Ectodermal cell (in vitro differentiated cells): Measurements from ENCODE around the gene STAC.
"Not testable (repeated sequence)": the region's sequence is repeated elsewhere in the genome, so short reads cannot be mapped to it uniquely, and the experiment has no call there.

Source experiments
- H3K27ac ChIP-seq: 2 replicates; pipeline ENCODE4 v1.7.0; 2013; ENCODE audit warnings: mild to moderate bottlenecking, low read depth, low read length; ENCODE audit not compliant: insufficient read depth, poor library complexity, severe bottlenecking
- H3K27me3 ChIP-seq: 2 replicates; pipeline ENCODE4 v1.7.0; 2013; ENCODE audit warnings: mild to moderate bottlenecking, low read length; ENCODE audit not compliant: insufficient read depth, control insufficient read depth, poor library complexity, severe bottlenecking
- H3K36me3 ChIP-seq: one replicate; pipeline ENCODE4 v1.7.0; 2013; ENCODE audit warnings: low read length; ENCODE audit not compliant: control insufficient read depth, insufficient read depth
- H3K4me1 ChIP-seq: one replicate; pipeline ENCODE4 v1.7.0; 2013; ENCODE audit warnings: low read length; ENCODE audit not compliant: control insufficient read depth, insufficient read depth
- H3K4me3 ChIP-seq: 2 replicates; pipeline ENCODE4 v1.7.0; 2013; ENCODE audit warnings: low read depth, low read length, control low read depth; ENCODE audit not compliant: insufficient read depth
- H3K9me3 ChIP-seq: 2 replicates; pipeline ENCODE4 v1.7.0; 2013; ENCODE audit warnings: mild to moderate bottlenecking, low read length, moderate library complexity; ENCODE audit not compliant: control insufficient read depth
- WGBS, 2 experiments: methylation state at CpG; one replicate each; pipeline ENCODE4 v1.1.7; 2013; ENCODE audit warnings: missing lambda C conversion rate in 2 of 2; 5-methylcytosine and 5-hydroxymethylcytosine counted together

Gene STAC

GRCh38 chr3:36562945-36563344 lies 182.6 kb downstream of the STAC start:
- no peaks in the 10 kb centered on the region for H3K27me3 ChIP-seq
- no peaks in the 10 kb centered on the region for H3K9me3 ChIP-seq
- no peak overlapping the region for H3K4me3 ChIP-seq
- no peaks in the 10 kb centered on the region for H3K36me3 ChIP-seq
- no peaks in the 10 kb centered on the region for H3K4me1 ChIP-seq
- no peak overlapping the region for H3K27ac ChIP-seq
- 77 to 96% methylated on average over 1 of the region's 1 CpG for WGBS, 2 experiments

- Histone ChIP-seq H3K4me1 (no peaks in the 10 kb centered on the region), H3K27ac (no peak overlapping the region), H3K9me3 (peaks cover 3% of the 10 kb centered on the region), H3K4me3 (no peak overlapping the region), H3K36me3 (no peaks in the 10 kb centered on the region), H3K27me3 (no peaks in the 10 kb centered on the region)
- WGBS, 2 experiments: 86 to 100% methylated on average over 1 to 2 of the region's 2 CpGs
Observed at GRCh38 chr3:36575241-36575640, 194.9 kb downstream of the STAC start.

GRCh38 chr3:36578418-36578817 lies 198.1 kb downstream of the STAC start:
- H3K36me3 ChIP-seq, H3K9me3 ChIP-seq, H3K4me3 ChIP-seq, H3K27me3 ChIP-seq, H3K27ac ChIP-seq, H3K4me1 ChIP-seq: not testable (repeated sequence)
- WGBS, 2 experiments: 85 to 88% methylated on average over 4 of the region's 4 CpGs

GRCh38 chr3:36579746-36580145 lies 199.4 kb downstream of the STAC start:
- H3K4me1 ChIP-seq: no peaks in the 10 kb centered on the region

GRCh38 chr3:36580716-36581115 lies 200.4 kb downstream of the STAC start:
- 87 to 89% methylated on average over 2 of the region's 2 CpGs for WGBS, 2 experiments
- Histone ChIP-seq H3K36me3 (no peaks in the 10 kb centered on the region), H3K9me3 (peaks cover 3% of the 10 kb centered on the region), H3K27ac (no peak overlapping the region), H3K27me3 (no peaks in the 10 kb centered on the region), H3K4me1 (no peaks in the 10 kb centered on the region), H3K4me3 (no peak overlapping the region)

More at GRCh38 chr3:36579746-36580145, 199.4 kb downstream of the STAC start:
- WGBS, 2 experiments: 78 to 88% methylated on average over 1 of the region's 1 CpG
- H3K4me3 ChIP-seq: no peak overlapping the region
- no peaks in the 10 kb centered on the region for H3K36me3 ChIP-seq
- H3K9me3 ChIP-seq: peaks cover 3% of the 10 kb centered on the region
- H3K27me3 ChIP-seq: no peaks in the 10 kb centered on the region
- no peak overlapping the region for H3K27ac ChIP-seq

GRCh38 chr3:36591959-36592358 lies 211.7 kb downstream of the STAC start:
- Histone ChIP-seq H3K27ac (no peak overlapping the region), H3K4me1 (no peaks in the 10 kb centered on the region), H3K4me3 (no peak overlapping the region), H3K9me3 (no peaks in the 10 kb centered on the region), H3K27me3 (no peaks in the 10 kb centered on the region), H3K36me3 (no peaks in the 10 kb centered on the region)
- 81 to 88% methylated on average over 3 of the region's 3 CpGs for WGBS, 2 experiments

GRCh38 chr3:36595511-36595910 lies 215.2 kb downstream of the STAC start:
- Histone ChIP-seq H3K27me3 (no peaks in the 10 kb centered on the region), H3K4me1 (no peaks in the 10 kb centered on the region), H3K27ac (no peak overlapping the region), H3K9me3 (no peaks in the 10 kb centered on the region), H3K36me3 (no peaks in the 10 kb centered on the region), H3K4me3 (no peak overlapping the region)
- 90 to 100% methylated on average over 1 of the region's 1 CpG for whole genome bisulfite sequencing, 2 experiments

- Histone ChIP-seq H3K9me3 (no peaks in the 10 kb centered on the region), H3K4me1 (no peaks in the 10 kb centered on the region), H3K27me3 (no peaks in the 10 kb centered on the region), H3K36me3 (no peaks in the 10 kb centered on the region), H3K27ac (no peak overlapping the region), H3K4me3 (no peak overlapping the region)
- WGBS, 2 experiments: 87 to 89% methylated on average over 2 of the region's 2 CpGs
Observed at GRCh38 chr3:36596419-36596818, 216.1 kb downstream of the STAC start.

- H3K4me3 ChIP-seq: no peak overlapping the region
- WGBS, 2 experiments: 85 to 92% methylated on average over 2 of the region's 2 CpGs
- H3K4me1 ChIP-seq: no peaks in the 10 kb centered on the region
- H3K27ac ChIP-seq: no peak overlapping the region
- no peaks in the 10 kb centered on the region for H3K27me3 ChIP-seq
- no peaks in the 10 kb centered on the region for H3K9me3 ChIP-seq
- H3K36me3 ChIP-seq: no peaks in the 10 kb centered on the region
Observed at GRCh38 chr3:36597422-36597821, 217.1 kb downstream of the STAC start.
